GM23248 (cell line): ENCODE results near the gene RASAL2.

Source experiments
- EZH2 ChIP-seq: fragments of 200-600 bp; sonication (generic); IDR thresholded peaks from 2 replicates; pipeline ENCODE4 v1.6.1; 2018; ENCODE audit warnings: antibody characterized with exemption, mild to moderate bottlenecking; ENCODE audit not compliant: insufficient read depth, poor library complexity, severe bottlenecking
- EZH2phosphoT487 ChIP-seq: fragments of 200-600 bp; sonication (generic); IDR thresholded peaks from 2 replicates; pipeline ENCODE4 v1.6.1; 2018; ENCODE audit warnings: antibody characterized with exemption, moderate library complexity, mild to moderate bottlenecking, low read depth; ENCODE audit not compliant: insufficient read depth

DNA sequence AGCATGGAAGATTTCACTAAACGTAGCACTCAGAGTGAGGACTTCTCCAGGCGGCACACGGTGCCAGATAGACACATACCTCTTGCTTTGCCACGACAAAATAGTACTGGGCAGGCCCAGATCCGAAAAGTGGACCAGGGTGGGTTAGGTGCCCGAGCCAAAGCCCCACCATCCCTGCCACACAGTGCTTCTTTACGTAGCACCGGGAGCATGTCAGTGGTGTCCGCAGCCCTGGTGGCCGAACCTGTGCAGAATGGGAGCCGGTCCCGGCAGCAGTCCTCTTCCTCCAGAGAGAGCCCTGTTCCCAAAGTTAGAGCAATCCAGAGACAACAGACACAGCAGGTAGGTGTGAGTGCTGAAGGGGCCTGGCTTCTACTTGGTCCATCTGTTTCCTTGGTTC, 364.3 kb downstream of the RASAL2 start:
- TF ChIP-seq EZH2phosphoT487 (no peak), EZH2 (no peak)
